Keratinocyte (primary cell): ENCODE measurements around the gene HSD17B13.

Experiments
- EZH2 ChIP-seq: IDR thresholded peaks from one replicate; pipeline ENCODE4 v1.6.1; 2012; ENCODE audit warnings: inconsistent platforms, mild to moderate bottlenecking, low read length, moderate library complexity
- TF ChIP-seq, protein P1 (sequence below), 3 experiments: IDR thresholded peaks in 1 of 3; conservative IDR thresholded peaks in 1 of 3; optimal IDR thresholded peaks in 1 of 3; 2 replicates in 2 of 3; 3 replicates in 1 of 3; pipeline versions ENCODE3 to v1.5.1; 2011; ENCODE audit warnings: low read length in 3 of 3, mild to moderate bottlenecking in 3 of 3, moderate library complexity in 2 of 3, control low read depth in 1 of 3, inconsistent platforms in 1 of 3; ENCODE audit not compliant: insufficient read depth in 2 of 3; ENCODE audit errors: extremely low read depth in 1 of 3

DNA sequence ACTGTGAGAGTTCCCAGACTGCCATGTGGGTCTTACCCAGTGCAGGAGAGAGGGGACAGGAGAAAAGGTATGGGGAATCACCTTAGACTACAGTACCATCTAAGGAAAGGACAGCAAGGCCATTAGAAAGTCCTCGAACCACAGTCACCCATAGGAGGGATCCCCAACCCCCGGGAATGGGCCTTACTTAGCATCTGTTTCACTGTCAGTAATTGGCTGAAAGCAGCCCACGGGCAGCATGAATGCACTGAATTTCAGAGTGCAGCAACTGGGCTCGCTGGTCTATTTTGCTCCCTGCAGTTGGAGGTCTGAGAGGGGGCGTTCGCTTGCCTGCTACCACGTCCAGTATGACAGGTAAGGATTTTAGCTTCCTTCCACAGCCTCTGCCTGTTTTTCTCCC, 51.9 kb downstream of the HSD17B13 start:
- no peak for TF ChIP-seq EZH2
- TF ChIP-seq, protein P1, sequence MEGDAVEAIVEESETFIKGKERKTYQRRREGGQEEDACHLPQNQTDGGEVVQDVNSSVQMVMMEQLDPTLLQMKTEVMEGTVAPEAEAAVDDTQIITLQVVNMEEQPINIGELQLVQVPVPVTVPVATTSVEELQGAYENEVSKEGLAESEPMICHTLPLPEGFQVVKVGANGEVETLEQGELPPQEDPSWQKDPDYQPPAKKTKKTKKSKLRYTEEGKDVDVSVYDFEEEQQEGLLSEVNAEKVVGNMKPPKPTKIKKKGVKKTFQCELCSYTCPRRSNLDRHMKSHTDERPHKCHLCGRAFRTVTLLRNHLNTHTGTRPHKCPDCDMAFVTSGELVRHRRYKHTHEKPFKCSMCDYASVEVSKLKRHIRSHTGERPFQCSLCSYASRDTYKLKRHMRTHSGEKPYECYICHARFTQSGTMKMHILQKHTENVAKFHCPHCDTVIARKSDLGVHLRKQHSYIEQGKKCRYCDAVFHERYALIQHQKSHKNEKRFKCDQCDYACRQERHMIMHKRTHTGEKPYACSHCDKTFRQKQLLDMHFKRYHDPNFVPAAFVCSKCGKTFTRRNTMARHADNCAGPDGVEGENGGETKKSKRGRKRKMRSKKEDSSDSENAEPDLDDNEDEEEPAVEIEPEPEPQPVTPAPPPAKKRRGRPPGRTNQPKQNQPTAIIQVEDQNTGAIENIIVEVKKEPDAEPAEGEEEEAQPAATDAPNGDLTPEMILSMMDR (optimal IDR thresholded peaks at IDR 0.05 in 1 of 3, IDR thresholded peaks at IDR 0.05 in 1 of 3, conservative IDR thresholded peaks at IDR 0.05 in 1 of 3; ENCODE audit: extremely low read depth in 1 of 3, insufficient read depth in 2 of 3, low read length in 3 of 3): no peak
